ENCODE measurements around the gene TRIM39.
A peak's percentile ranks its signal among the peaks of the same experiment; 100 is the strongest.
"Not testable (repeated sequence)": the region's sequence is repeated elsewhere in the genome, so short reads cannot be mapped to it uniquely, and the experiment has no call there.

TRIM39 gene

DNA sequence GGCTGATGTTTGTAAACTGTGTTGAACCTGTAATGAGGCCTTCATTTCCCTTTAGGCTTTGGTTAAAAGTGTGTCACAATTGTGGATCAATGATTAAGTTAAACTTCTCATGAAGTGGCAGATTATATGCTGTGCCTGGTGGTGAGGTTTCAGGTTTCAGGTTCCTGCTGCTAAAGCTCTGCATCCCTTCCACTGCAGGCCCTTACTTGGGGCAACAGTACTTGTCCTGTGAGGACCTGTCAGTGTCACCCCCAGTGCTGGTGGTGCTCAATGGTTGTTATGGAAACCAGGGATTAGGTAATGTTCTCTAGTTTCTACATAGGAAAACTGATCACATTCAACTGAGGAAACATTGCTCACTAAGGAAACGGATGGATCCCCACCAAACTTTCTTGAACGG lies 36.7 kb downstream of the TRIM39 start:
- DNase-seq (ENCODE audit: low spot score) = no peak

- no peak for DNase-seq (ENCODE audit: low spot score)
These were observed 37.9 kb downstream of the TRIM39 start for GRCh38 chr6:30364591-30364990.

DNA sequence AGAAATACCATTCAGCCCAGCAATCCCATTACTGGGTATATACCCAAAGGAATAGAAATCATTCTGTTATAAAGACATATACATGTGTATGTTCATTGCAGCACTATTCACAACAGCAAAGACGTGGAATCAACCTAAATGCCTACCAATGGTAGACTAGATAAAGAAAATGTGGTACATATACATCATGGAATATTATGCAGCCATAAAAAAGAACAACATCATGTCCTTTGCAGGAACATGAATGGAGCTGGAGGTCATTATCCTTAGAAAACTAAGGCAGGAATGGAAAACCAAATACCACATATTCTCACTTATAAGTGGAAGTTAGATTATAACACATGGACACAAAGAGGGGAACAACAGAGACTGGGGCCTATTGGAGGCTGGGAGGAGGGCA lies 42.6 kb downstream of the TRIM39 start:
- not testable (repeated sequence) for DNase-seq (ENCODE audit: low spot score)

DNA sequence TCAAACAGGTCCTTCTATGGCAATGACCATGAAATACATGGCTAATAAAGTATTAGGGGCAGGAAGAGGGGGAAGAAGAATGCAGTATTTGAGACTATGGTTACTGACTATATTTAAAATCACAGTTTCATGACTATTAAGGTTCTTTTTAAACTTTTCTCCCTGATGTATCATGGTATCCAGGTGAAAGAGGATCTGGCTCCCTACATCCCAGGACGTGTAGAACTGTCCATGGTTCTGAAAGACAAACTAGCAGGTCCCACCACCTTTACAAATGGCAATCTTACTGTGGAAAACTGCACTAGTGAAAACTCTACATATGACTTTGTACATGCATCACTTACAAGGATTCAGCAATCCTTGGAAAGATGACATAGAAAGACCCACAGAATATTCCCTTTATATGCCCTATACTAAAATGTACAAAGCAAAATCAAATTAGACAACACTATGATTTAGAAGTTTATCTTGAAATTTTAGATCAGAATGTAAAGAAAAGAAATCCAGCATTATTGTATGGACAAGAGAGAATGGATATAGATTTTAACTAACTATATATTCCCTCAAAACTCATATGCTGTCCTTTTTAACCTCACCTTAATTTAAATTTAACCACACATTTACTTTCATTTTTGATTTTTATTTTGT lies 51.7 kb downstream of the TRIM39 start:
- peak; percentile 19 for DNase-seq (ENCODE audit: low spot score)

DNA sequence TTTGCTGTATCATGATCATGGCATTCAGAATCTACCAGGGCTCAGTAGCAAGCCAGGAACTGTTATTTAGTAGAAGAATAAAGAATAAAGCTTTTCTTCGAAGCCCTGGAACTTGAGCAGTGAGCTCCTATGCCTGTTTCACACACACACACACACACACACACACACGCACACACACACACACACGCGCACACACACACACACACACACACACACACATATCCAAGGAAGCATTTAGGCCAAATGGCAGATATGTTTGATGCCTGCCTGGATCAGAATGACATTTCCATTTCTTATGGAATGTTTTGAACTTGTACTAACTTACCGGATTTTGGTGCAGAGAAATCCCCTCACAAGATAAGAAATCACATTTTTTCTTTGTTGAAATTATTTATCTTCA lies 53.7 kb downstream of the TRIM39 start:
- no peak for DNase-seq (ENCODE audit: low spot score)

- DNase-seq (ENCODE audit: low spot score) = no peak
These were observed 59.4 kb downstream of the TRIM39 start for GRCh38 chr6:30386166-30386565.

- no peak for DNase-seq (ENCODE audit: low spot score)
These were observed 64.5 kb downstream of the TRIM39 start for GRCh38 chr6:30391240-30391639.
